ENCODE data around the gene PGBD5.

PGBD5 gene

GRCh38 chr1:230291731-230292620, 134.2 kb downstream of the PGBD5 start:
- no peaks in the 10 kb centered on the region for H3K79me1 ChIP-seq (replicated peaks; ENCODE audit: low read length, poor library complexity, severe bottlenecking)
- no peak overlapping the region for H4K8ac ChIP-seq (ENCODE audit: low read length)
- no peak overlapping the region for H2BK15ac ChIP-seq (ENCODE audit: low read depth, poor library complexity, severe bottlenecking)
- H2AK5ac ChIP-seq (ENCODE audit: low read length, severe bottlenecking), result no peak overlapping the region
- no peak overlapping the region for H3K9ac ChIP-seq (ENCODE audit: low read length)
- no peak overlapping the region for H3K23ac ChIP-seq (ENCODE audit: low read length in 2 of 2)
- no peaks in the 10 kb centered on the region for H3K9me3 ChIP-seq (ENCODE audit: control insufficient read depth, low read length)
- H4K91ac ChIP-seq (ENCODE audit: low read length), result peak overlapping the region; percentile 18
- H3K27ac ChIP-seq (ENCODE audit: low read length, poor library complexity, severe bottlenecking), result no peak overlapping the region
- H2BK5ac ChIP-seq (ENCODE audit: low read depth, low read length, poor library complexity, severe bottlenecking), result no peak overlapping the region
- H3K14ac ChIP-seq (ENCODE audit: low read length in 2 of 2), result no peak overlapping the region
- H2BK12ac ChIP-seq (ENCODE audit: low read length in 2 of 2), result no peak overlapping the region
- H3K36me3 ChIP-seq (ENCODE audit: control insufficient read depth in 1 of 2, insufficient read depth in 2 of 2, low read depth in 1 of 2, low read length in 2 of 2), result no peaks in the 10 kb centered on the region
- no peak overlapping the region for H3K4me3 ChIP-seq (ENCODE audit: insufficient read depth in 1 of 2, low read depth in 1 of 2, low read length in 2 of 2)
- no peak overlapping the region for H3K18ac ChIP-seq (ENCODE audit: low read depth in 1 of 2, low read length in 2 of 2)
- H3K27me3 ChIP-seq (ENCODE audit: control insufficient read depth in 1 of 2, insufficient read depth in 1 of 2, low read length in 2 of 2), result peaks cover 41 to 69% of the 10 kb centered on the region in 2 experiments
- H3K4ac ChIP-seq (ENCODE audit: low read depth in 1 of 2, low read length in 2 of 2), result no peak overlapping the region
- no peak overlapping the region for H2AFZ ChIP-seq (ENCODE audit: low read depth, low read length)
- H3K4me1 ChIP-seq (ENCODE audit: control insufficient read depth, insufficient read depth, low read depth, low read length), result peaks cover 2% of the 10 kb centered on the region
- DNase-seq, result no peak
- H2BK120ac ChIP-seq (ENCODE audit: low read depth, low read length), result no peak overlapping the region
- 9% methylated on average over 18 of the region's 28 CpGs for WGBS
- H3K4me2 ChIP-seq (ENCODE audit: low read length, poor library complexity, severe bottlenecking), result no peak overlapping the region

DNA sequence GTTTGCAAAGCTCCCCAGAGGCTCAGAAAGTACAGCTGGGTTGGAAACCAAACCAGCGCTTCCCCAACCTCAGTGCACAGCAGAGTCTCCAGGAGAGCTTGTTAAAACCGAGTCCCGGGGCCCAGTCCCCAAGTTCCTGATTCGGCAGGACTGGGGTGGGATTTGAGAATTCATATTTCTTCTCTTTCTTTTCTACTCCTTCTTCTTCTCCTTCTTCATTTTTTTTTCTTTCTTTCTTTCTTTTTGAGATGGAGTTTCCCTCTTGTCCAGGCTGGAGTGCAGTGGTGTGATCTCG, 136.8 kb downstream of the PGBD5 start:
- 80% methylated on average over 2 of the region's 5 CpGs for WGBS
- no peaks in the 10 kb centered on the region for H3K9me3 ChIP-seq (ENCODE audit: control insufficient read depth, low read length)

GRCh38 chr1:230288641-230289349, 137.3 kb downstream of the PGBD5 start:
- Histone ChIP-seq H3K9ac (ENCODE audit: low read length) (no peak overlapping the region), H3K27ac (ENCODE audit: low read length, poor library complexity, severe bottlenecking) (no peak overlapping the region), H3K4me2 (ENCODE audit: low read length, poor library complexity, severe bottlenecking) (no peak overlapping the region), H2BK12ac (ENCODE audit: low read length in 2 of 2) (no peak overlapping the region), H3K14ac (ENCODE audit: low read length in 2 of 2) (no peak overlapping the region), H3K9me3 (ENCODE audit: control insufficient read depth, low read length) (no peaks in the 10 kb centered on the region), H3K27me3 (ENCODE audit: control insufficient read depth in 1 of 2, insufficient read depth in 1 of 2, low read length in 2 of 2) (peaks cover 28 to 56% of the 10 kb centered on the region in 2 experiments), H2BK5ac (ENCODE audit: low read depth, low read length, poor library complexity, severe bottlenecking) (no peak overlapping the region), H3K79me1 (replicated peaks; ENCODE audit: low read length, poor library complexity, severe bottlenecking) (no peaks in the 10 kb centered on the region), H2BK120ac (ENCODE audit: low read depth, low read length) (no peak overlapping the region), H3K36me3 (ENCODE audit: control insufficient read depth in 1 of 2, insufficient read depth in 2 of 2, low read depth in 1 of 2, low read length in 2 of 2) (peaks cover 0 to 12% of the 10 kb centered on the region in 2 experiments), H2AFZ (ENCODE audit: low read depth, low read length) (no peak overlapping the region), H3K4ac (ENCODE audit: low read depth in 1 of 2, low read length in 2 of 2) (no peak overlapping the region), H3K4me1 (ENCODE audit: control insufficient read depth, insufficient read depth, low read depth, low read length) (peaks cover 2% of the 10 kb centered on the region), H4K8ac (ENCODE audit: low read length) (no peak overlapping the region), H3K18ac (ENCODE audit: low read depth in 1 of 2, low read length in 2 of 2) (no peak overlapping the region), H4K91ac (ENCODE audit: low read length) (no peak overlapping the region), H2AK5ac (ENCODE audit: low read length, severe bottlenecking) (no peak overlapping the region), H3K4me3 (ENCODE audit: insufficient read depth in 1 of 2, low read depth in 1 of 2, low read length in 2 of 2) (no peak overlapping the region), H3K23ac (ENCODE audit: low read length in 2 of 2) (no peak overlapping the region), H2BK15ac (ENCODE audit: low read depth, poor library complexity, severe bottlenecking) (no peak overlapping the region)
- WGBS, result 87% methylated on average over 14 of the region's 14 CpGs
- peak; percentile 4 for DNase-seq

More for the DNA sequence above, 136.8 kb downstream of the PGBD5 start:
- H3K14ac ChIP-seq (ENCODE audit: low read length in 2 of 2), result no peak overlapping the region
- no peaks in the 10 kb centered on the region for H3K79me1 ChIP-seq (replicated peaks; ENCODE audit: low read length, poor library complexity, severe bottlenecking)
- peaks cover 2% of the 10 kb centered on the region for H3K4me1 ChIP-seq (ENCODE audit: control insufficient read depth, insufficient read depth, low read depth, low read length)
- peaks cover 0 to 10% of the 10 kb centered on the region in 2 experiments for H3K36me3 ChIP-seq (ENCODE audit: control insufficient read depth in 1 of 2, insufficient read depth in 2 of 2, low read depth in 1 of 2, low read length in 2 of 2)
- no peak overlapping the region for H3K18ac ChIP-seq (ENCODE audit: low read depth in 1 of 2, low read length in 2 of 2)
- H4K91ac ChIP-seq (ENCODE audit: low read length), result no peak overlapping the region
- no peak overlapping the region for H3K9ac ChIP-seq (ENCODE audit: low read length)
- no peak overlapping the region for H3K4me3 ChIP-seq (ENCODE audit: insufficient read depth in 1 of 2, low read depth in 1 of 2, low read length in 2 of 2)
- H2BK12ac ChIP-seq (ENCODE audit: low read length in 2 of 2), result no peak overlapping the region
- H2AK5ac ChIP-seq (ENCODE audit: low read length, severe bottlenecking), result no peak overlapping the region
- H2BK5ac ChIP-seq (ENCODE audit: low read depth, low read length, poor library complexity, severe bottlenecking), result no peak overlapping the region
- H2AFZ ChIP-seq (ENCODE audit: low read depth, low read length), result no peak overlapping the region
- no peak overlapping the region for H3K4me2 ChIP-seq (ENCODE audit: low read length, poor library complexity, severe bottlenecking)
- no peak for DNase-seq
- peaks cover 29 to 58% of the 10 kb centered on the region in 2 experiments for H3K27me3 ChIP-seq (ENCODE audit: control insufficient read depth in 1 of 2, insufficient read depth in 1 of 2, low read length in 2 of 2)
- no peak overlapping the region for H2BK15ac ChIP-seq (ENCODE audit: low read depth, poor library complexity, severe bottlenecking)
- no peak overlapping the region for H3K27ac ChIP-seq (ENCODE audit: low read length, poor library complexity, severe bottlenecking)
- H4K8ac ChIP-seq (ENCODE audit: low read length), result no peak overlapping the region
- H3K23ac ChIP-seq (ENCODE audit: low read length in 2 of 2), result no peak overlapping the region
- H2BK120ac ChIP-seq (ENCODE audit: low read depth, low read length), result no peak overlapping the region
- H3K4ac ChIP-seq (ENCODE audit: low read depth in 1 of 2, low read length in 2 of 2), result no peak overlapping the region

DNA sequence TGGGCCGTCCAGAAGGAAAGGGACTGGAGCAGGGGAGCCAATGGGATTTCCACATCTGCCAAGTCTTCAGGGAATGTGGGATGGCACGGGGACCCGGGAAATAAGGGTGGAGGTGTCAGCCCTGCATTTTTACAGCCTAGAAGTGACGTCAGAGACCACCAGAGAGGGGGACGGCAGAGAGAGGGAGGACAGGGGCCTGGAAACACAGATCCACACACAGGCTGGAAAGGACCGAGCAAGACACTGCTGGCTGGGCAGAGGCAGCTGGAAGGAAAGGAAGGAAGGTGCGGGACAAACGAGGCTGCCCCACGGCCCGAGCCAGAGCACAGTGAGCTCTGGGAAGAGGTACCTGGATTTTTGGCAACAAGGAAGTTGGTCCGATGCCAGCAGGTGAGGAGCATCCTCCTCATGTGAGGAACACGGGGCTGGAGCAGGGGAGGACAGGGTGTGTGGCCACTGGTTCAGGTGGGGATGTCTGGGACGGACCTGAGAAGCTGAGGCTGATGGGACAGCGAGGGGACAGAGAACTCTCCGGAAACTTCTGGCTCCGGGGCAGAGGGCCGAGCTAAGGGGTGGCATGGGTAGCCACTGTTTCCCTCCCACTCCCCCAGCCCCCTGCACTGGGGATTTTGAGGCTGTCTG, 138.3 kb downstream of the PGBD5 start:
- peaks cover 0 to 15% of the 10 kb centered on the region in 2 experiments for H3K36me3 ChIP-seq (ENCODE audit: control insufficient read depth in 1 of 2, insufficient read depth in 2 of 2, low read depth in 1 of 2, low read length in 2 of 2)
- no peak overlapping the region for H2AFZ ChIP-seq (ENCODE audit: low read depth, low read length)
- H2AK5ac ChIP-seq (ENCODE audit: low read length, severe bottlenecking), result no peak overlapping the region
- peaks cover 2% of the 10 kb centered on the region for H3K4me1 ChIP-seq (ENCODE audit: control insufficient read depth, insufficient read depth, low read depth, low read length)
- no peaks in the 10 kb centered on the region for H3K79me1 ChIP-seq (replicated peaks; ENCODE audit: low read length, poor library complexity, severe bottlenecking)
- no peak overlapping the region for H3K14ac ChIP-seq (ENCODE audit: low read length in 2 of 2)
- no peak for DNase-seq
- no peak overlapping the region for H3K4me2 ChIP-seq (ENCODE audit: low read length, poor library complexity, severe bottlenecking)
- no peak overlapping the region for H4K8ac ChIP-seq (ENCODE audit: low read length)
- no peak overlapping the region for H3K23ac ChIP-seq (ENCODE audit: low read length in 2 of 2)
- no peak overlapping the region for H3K4me3 ChIP-seq (ENCODE audit: insufficient read depth in 1 of 2, low read depth in 1 of 2, low read length in 2 of 2)
- no peak overlapping the region for H3K4ac ChIP-seq (ENCODE audit: low read depth in 1 of 2, low read length in 2 of 2)
- 87% methylated on average over 14 of the region's 17 CpGs for WGBS
- no peak overlapping the region for H4K91ac ChIP-seq (ENCODE audit: low read length)
- peaks cover 18 to 46% of the 10 kb centered on the region in 2 experiments for H3K27me3 ChIP-seq (ENCODE audit: control insufficient read depth in 1 of 2, insufficient read depth in 1 of 2, low read length in 2 of 2)
- H2BK120ac ChIP-seq (ENCODE audit: low read depth, low read length), result no peak overlapping the region
- no peak overlapping the region for H2BK15ac ChIP-seq (ENCODE audit: low read depth, poor library complexity, severe bottlenecking)
- H2BK12ac ChIP-seq (ENCODE audit: low read length in 2 of 2), result no peak overlapping the region
- H3K18ac ChIP-seq (ENCODE audit: low read depth in 1 of 2, low read length in 2 of 2), result no peak overlapping the region
- no peaks in the 10 kb centered on the region for H3K9me3 ChIP-seq (ENCODE audit: control insufficient read depth, low read length)
- H2BK5ac ChIP-seq (ENCODE audit: low read depth, low read length, poor library complexity, severe bottlenecking), result no peak overlapping the region
- no peak overlapping the region for H3K9ac ChIP-seq (ENCODE audit: low read length)
- H3K27ac ChIP-seq (ENCODE audit: low read length, poor library complexity, severe bottlenecking), result no peak overlapping the region
